ENCODE data around the gene GLIS1. TPM values are rescaled to one million over a fixed set of nuclear protein-coding genes. Genes with fewer than 3 reads are reported as not detected.

GLIS1 gene
- total RNA-seq, 1 experiment from 2014 or later, result 1.7 TPM

GRCh38 chr1:53505401-53505800 lies 233.6 kb downstream of the GLIS1 start:
- POLR2A ChIA-PET (ENCODE audit: unreplicated experiment), result no interaction called here
- intact Hi-C loops (cut with micrococcal nuclease), result no loop called here
- CTCF ChIA-PET, result no interaction called here
- TF ChIP-seq EZH2phosphoT487 (IDR thresholded peaks at IDR 0.05; ENCODE audit: borderline replicate concordance, low read length) (no peak), CTCF (conservative IDR thresholded peaks at IDR 0.05; ENCODE audit: low read depth, low read length) (no peak), EZH2 (IDR thresholded peaks at IDR 0.05; ENCODE audit: low read length, unreplicated experiment) (no peak)
- Histone ChIP-seq H3K79me2 (ENCODE audit: low read length) (no peaks in the 10 kb centered on the region), H3K9me3 (ENCODE audit: low read length) (no peaks in the 10 kb centered on the region), H3K4me3 (ENCODE audit: low read length) (no peak overlapping the region), H3F3A (ENCODE audit: low read length, unreplicated experiment) (no peaks in the 10 kb centered on the region), H3K27ac (ENCODE audit: low read length) (no peak overlapping the region), H3K9me2 (replicated peaks; ENCODE audit: low read length) (no peaks in the 10 kb centered on the region), H3K36me3 (ENCODE audit: low read depth, low read length) (no peaks in the 10 kb centered on the region), H4K20me1 (ENCODE audit: low read length) (no peaks in the 10 kb centered on the region), H3K4me1 (ENCODE audit: insufficient read depth, low read length) (no peaks in the 10 kb centered on the region), H3K4me2 (ENCODE audit: low read length) (no peak overlapping the region), H3K9ac (ENCODE audit: low read length) (no peak overlapping the region), H3K27me3 (ENCODE audit: low read length) (no peaks in the 10 kb centered on the region), H2AFZ (ENCODE audit: low read length) (no peak overlapping the region)
- BruUV-seq (replicated peaks), result no TSS peak
- DNase-seq, result no peak
- ATAC-seq, result no peak

- H3K9me3 ChIP-seq (ENCODE audit: low read length), result no peaks in the 10 kb centered on the region
- ATAC-seq (no peak), DNase-seq (no peak)
- ChIA-PET POLR2A (ENCODE audit: unreplicated experiment) (no interaction called here), CTCF (no interaction called here)
- no peaks in the 10 kb centered on the region for H3K27me3 ChIP-seq (ENCODE audit: low read length)
- H2AFZ ChIP-seq (ENCODE audit: low read length), result no peak overlapping the region
- H3K79me2 ChIP-seq (ENCODE audit: low read length), result no peaks in the 10 kb centered on the region
- H3K4me1 ChIP-seq (ENCODE audit: insufficient read depth, low read length), result no peaks in the 10 kb centered on the region
- no peak overlapping the region for H3K27ac ChIP-seq (ENCODE audit: low read length)
- H3K4me2 ChIP-seq (ENCODE audit: low read length), result no peak overlapping the region
- H3K9me2 ChIP-seq (replicated peaks; ENCODE audit: low read length), result no peaks in the 10 kb centered on the region
- BruUV-seq (replicated peaks), result no TSS peak
- no peaks in the 10 kb centered on the region for H3K36me3 ChIP-seq (ENCODE audit: low read depth, low read length)
- TF ChIP-seq CTCF (conservative IDR thresholded peaks at IDR 0.05; ENCODE audit: low read depth, low read length), result no peak
- TF ChIP-seq EZH2phosphoT487 (IDR thresholded peaks at IDR 0.05; ENCODE audit: borderline replicate concordance, low read length), result no peak
- TF ChIP-seq EZH2 (IDR thresholded peaks at IDR 0.05; ENCODE audit: low read length, unreplicated experiment), result no peak
- intact Hi-C loops (cut with micrococcal nuclease), result no loop called here
- H3F3A ChIP-seq (ENCODE audit: low read length, unreplicated experiment), result no peaks in the 10 kb centered on the region
- H4K20me1 ChIP-seq (ENCODE audit: low read length), result no peaks in the 10 kb centered on the region
- no peak overlapping the region for H3K9ac ChIP-seq (ENCODE audit: low read length)
- H3K4me3 ChIP-seq (ENCODE audit: low read length), result no peak overlapping the region
Observed at GRCh38 chr1:53504901-53505300, 234.1 kb downstream of the GLIS1 start.

- H3K27ac ChIP-seq (ENCODE audit: low read length), result no peak overlapping the region
- H3K9me2 ChIP-seq (replicated peaks; ENCODE audit: low read length), result no peaks in the 10 kb centered on the region
- CTCF ChIA-PET, result no interaction called here
- no peaks in the 10 kb centered on the region for H3K9me3 ChIP-seq (ENCODE audit: low read length)
- no peaks in the 10 kb centered on the region for H3F3A ChIP-seq (ENCODE audit: low read length, unreplicated experiment)
- no peak overlapping the region for H3K4me3 ChIP-seq (ENCODE audit: low read length)
- H3K4me1 ChIP-seq (ENCODE audit: insufficient read depth, low read length), result no peaks in the 10 kb centered on the region
- H3K4me2 ChIP-seq (ENCODE audit: low read length), result no peak overlapping the region
- ATAC-seq (no peak), DNase-seq (no peak)
- H3K36me3 ChIP-seq (ENCODE audit: low read depth, low read length), result no peaks in the 10 kb centered on the region
- TF ChIP-seq EZH2phosphoT487 (IDR thresholded peaks at IDR 0.05; ENCODE audit: borderline replicate concordance, low read length) (no peak), EZH2 (IDR thresholded peaks at IDR 0.05; ENCODE audit: low read length, unreplicated experiment) (no peak), CTCF (conservative IDR thresholded peaks at IDR 0.05; ENCODE audit: low read depth, low read length) (no peak)
- H3K79me2 ChIP-seq (ENCODE audit: low read length), result no peaks in the 10 kb centered on the region
- H4K20me1 ChIP-seq (ENCODE audit: low read length), result no peaks in the 10 kb centered on the region
- H3K27me3 ChIP-seq (ENCODE audit: low read length), result no peaks in the 10 kb centered on the region
- no TSS peak for BruUV-seq (replicated peaks)
- intact Hi-C loops (cut with micrococcal nuclease), result no loop called here
- no peak overlapping the region for H3K9ac ChIP-seq (ENCODE audit: low read length)
- no peak overlapping the region for H2AFZ ChIP-seq (ENCODE audit: low read length)
- POLR2A ChIA-PET (ENCODE audit: unreplicated experiment), result no interaction called here
Observed at GRCh38 chr1:53503433-53504217, 235.3 kb downstream of the GLIS1 start.
